Astrocyte (in vitro differentiated cells and primary cell): ENCODE measurements around the gene CCL13. TPM values are rescaled to one million over a fixed set of nuclear protein-coding genes. Genes with fewer than 3 reads are reported as not detected.

Experiments
- DNase-seq: peaks from one replicate; pipeline ENCODE4 v3.0.0-alpha.2; 2010; ENCODE audit warnings: low read depth
- FAIRE-seq: peaks from 2 replicates; lab custom pipeline; 2011; peaks lifted over from hg19 to GRCh38; lab: Jason Lieb, UNC
- H2AFZ ChIP-seq: 2 replicates; pipeline ENCODE4 v1.6.0; 2012; ENCODE audit warnings: low read depth, low read length, inconsistent platforms
- H3K27ac ChIP-seq: 2 replicates; pipeline ENCODE4 v1.5.1; 2011; ENCODE audit warnings: low read depth, low read length, inconsistent platforms
- H3K27me3 ChIP-seq: 2 replicates; pipeline ENCODE4 v1.6.0; 2011; ENCODE audit warnings: low read length, inconsistent platforms; ENCODE audit not compliant: insufficient read depth
- H3K36me3 ChIP-seq: 2 replicates; pipeline ENCODE4 v1.5.1; 2011; ENCODE audit warnings: low read length, inconsistent platforms; ENCODE audit not compliant: insufficient read depth
- H3K4me1 ChIP-seq: 2 replicates; pipeline ENCODE4 v1.5.1; 2011; ENCODE audit warnings: low read length, inconsistent platforms; ENCODE audit not compliant: insufficient read depth
- H3K4me2 ChIP-seq: 2 replicates; pipeline ENCODE4 v1.6.0; 2012; ENCODE audit warnings: low read length, inconsistent platforms
- H3K4me3 ChIP-seq: 2 replicates; pipeline ENCODE4 v1.5.1; 2011; ENCODE audit warnings: low read depth, mild to moderate bottlenecking, low read length, inconsistent platforms; ENCODE audit not compliant: insufficient read depth
- H3K79me2 ChIP-seq: 2 replicates; pipeline ENCODE4 v1.6.0; 2012; ENCODE audit warnings: mild to moderate bottlenecking, low read length, inconsistent platforms; ENCODE audit not compliant: insufficient read depth
- H3K9ac ChIP-seq: 2 replicates; pipeline ENCODE4 v1.6.0; 2012; ENCODE audit warnings: mild to moderate bottlenecking, low read length, inconsistent platforms
- H3K9me3 ChIP-seq: 2 replicates; pipeline ENCODE4 v1.5.1; 2012; ENCODE audit warnings: low read depth, mild to moderate bottlenecking, low read length, inconsistent platforms; ENCODE audit not compliant: insufficient read depth
- H4K20me1 ChIP-seq: 2 replicates; pipeline ENCODE4 v1.6.0; 2012; ENCODE audit warnings: low read length, inconsistent platforms; ENCODE audit not compliant: insufficient read depth
- H3K27ac Mint-ChIP-seq: one replicate; pipeline ENCODE4 v1.8.0; 2021; ENCODE audit warnings: mild to moderate bottlenecking, mixed read lengths; ENCODE audit not compliant: unreplicated experiment
- H3K27me3 Mint-ChIP-seq: one replicate; pipeline ENCODE4 v1.8.0; 2021; ENCODE audit warnings: low read depth, mixed read lengths; ENCODE audit not compliant: unreplicated experiment
- H3K36me3 Mint-ChIP-seq: one replicate; pipeline ENCODE4 v1.8.0; 2021; ENCODE audit warnings: low read depth, mixed read lengths; ENCODE audit not compliant: unreplicated experiment
- H3K4me1 Mint-ChIP-seq: one replicate; pipeline ENCODE4 v1.8.0; 2021; ENCODE audit warnings: low read depth, mixed read lengths; ENCODE audit not compliant: unreplicated experiment
- H3K4me3 Mint-ChIP-seq: one replicate; pipeline ENCODE4 v1.8.0; 2021; ENCODE audit warnings: mild to moderate bottlenecking, moderate library complexity, mixed read lengths; ENCODE audit not compliant: unreplicated experiment
- H3K9me3 Mint-ChIP-seq: one replicate; pipeline ENCODE4 v1.8.0; 2021; ENCODE audit warnings: mild to moderate bottlenecking, mixed read lengths; ENCODE audit not compliant: unreplicated experiment
- CTCF ChIP-seq: IDR thresholded peaks from 2 replicates; pipeline ENCODE4 v1.5.1; 2011; ENCODE audit warnings: low read depth, mild to moderate bottlenecking, inconsistent platforms, low read length, moderate library complexity; ENCODE audit not compliant: insufficient read depth
- EZH2 ChIP-seq: IDR thresholded peaks from 2 replicates; pipeline ENCODE4 v1.6.1; 2012; ENCODE audit warnings: mild to moderate bottlenecking, low read length, inconsistent platforms; ENCODE audit not compliant: insufficient read depth
- total RNA-seq: library from RNA; stranded (reverse); gene quantifications from 2 replicates; pipeline ENCODE4 v1.2.1, GENCODE V29; 2021

The CCL13 gene
- total RNA-seq, 1 donor from 2014 or later: not detected

GRCh38 chr17:34397265-34397664, 41.0 kb downstream of the CCL13 start:
- Mint-ChIP-seq H3K4me3 (no peak overlapping the region), H3K36me3 (no peaks in the 10 kb centered on the region), H3K9me3 (no peaks in the 10 kb centered on the region), H3K4me1 (no peaks in the 10 kb centered on the region), H3K27ac (no peak overlapping the region), H3K27me3 (peaks cover 39% of the 10 kb centered on the region)
- Histone ChIP-seq H3K4me2 (no peak overlapping the region), H3K4me3 (no peak overlapping the region), H3K9me3 (no peaks in the 10 kb centered on the region), H4K20me1 (no peaks in the 10 kb centered on the region), H3K27me3 (no peaks in the 10 kb centered on the region), H3K36me3 (no peaks in the 10 kb centered on the region), H3K9ac (no peak overlapping the region), H3K4me1 (no peaks in the 10 kb centered on the region), H2AFZ (no peak overlapping the region), H3K27ac (no peak overlapping the region), H3K79me2 (no peaks in the 10 kb centered on the region)
- no peak for TF ChIP-seq EZH2
- TF ChIP-seq CTCF: no peak
- DNase-seq: no peak
- FAIRE-seq: no peak

GRCh38 chr17:34398990-34399389, 42.7 kb downstream of the CCL13 start:
- H3K27me3 Mint-ChIP-seq: peaks cover 37% of the 10 kb centered on the region
- Histone ChIP-seq H3K9ac (no peak overlapping the region), H3K36me3 (no peaks in the 10 kb centered on the region), H3K4me3 (no peak overlapping the region), H3K27ac (no peak overlapping the region), H3K4me2 (no peak overlapping the region), H3K79me2 (no peaks in the 10 kb centered on the region), H3K27me3 (no peaks in the 10 kb centered on the region), H2AFZ (no peak overlapping the region), H3K4me1 (no peaks in the 10 kb centered on the region), H3K9me3 (no peaks in the 10 kb centered on the region), H4K20me1 (no peaks in the 10 kb centered on the region)
- DNase-seq: no peak
- no peak for TF ChIP-seq CTCF
- no peak for TF ChIP-seq EZH2
- H3K9me3 Mint-ChIP-seq: no peaks in the 10 kb centered on the region
- no peak for FAIRE-seq
- no peaks in the 10 kb centered on the region for H3K4me1 Mint-ChIP-seq
- no peaks in the 10 kb centered on the region for H3K36me3 Mint-ChIP-seq
- no peak overlapping the region for H3K4me3 Mint-ChIP-seq
- no peak overlapping the region for H3K27ac Mint-ChIP-seq

GRCh38 chr17:34399725-34400124, 43.4 kb downstream of the CCL13 start:
- Histone ChIP-seq H3K4me1 (no peaks in the 10 kb centered on the region), H3K36me3 (no peaks in the 10 kb centered on the region), H3K27me3 (no peaks in the 10 kb centered on the region), H3K9ac (no peak overlapping the region), H3K79me2 (no peaks in the 10 kb centered on the region), H2AFZ (no peak overlapping the region), H3K27ac (no peak overlapping the region), H3K9me3 (no peaks in the 10 kb centered on the region), H3K4me3 (no peak overlapping the region), H4K20me1 (no peaks in the 10 kb centered on the region), H3K4me2 (no peak overlapping the region)
- DNase-seq (no peak), FAIRE-seq (no peak)
- H3K27me3 Mint-ChIP-seq: peaks cover 37% of the 10 kb centered on the region
- no peaks in the 10 kb centered on the region for H3K4me1 Mint-ChIP-seq
- H3K27ac Mint-ChIP-seq: no peak overlapping the region
- H3K9me3 Mint-ChIP-seq: no peaks in the 10 kb centered on the region
- TF ChIP-seq EZH2: no peak
- TF ChIP-seq CTCF: no peak
- no peak overlapping the region for H3K4me3 Mint-ChIP-seq
- no peaks in the 10 kb centered on the region for H3K36me3 Mint-ChIP-seq
